NCI-H1417 treated with DMSO at 0.1 percent for 48 hours (cell line): ENCODE measurements around the gene KCNN2.

Source experiments
- DNase-seq: peaks from one replicate; lab custom pipeline; 2025; lab: John Stamatoyannopoulos, UW

The KCNN2 gene

GRCh38 chr5:114544561-114544960, 182.7 kb downstream of the KCNN2 start:
- DNase-seq, result no peak
